ENCODE results near the gene ENTPD2.

Gene ENTPD2

DNA sequence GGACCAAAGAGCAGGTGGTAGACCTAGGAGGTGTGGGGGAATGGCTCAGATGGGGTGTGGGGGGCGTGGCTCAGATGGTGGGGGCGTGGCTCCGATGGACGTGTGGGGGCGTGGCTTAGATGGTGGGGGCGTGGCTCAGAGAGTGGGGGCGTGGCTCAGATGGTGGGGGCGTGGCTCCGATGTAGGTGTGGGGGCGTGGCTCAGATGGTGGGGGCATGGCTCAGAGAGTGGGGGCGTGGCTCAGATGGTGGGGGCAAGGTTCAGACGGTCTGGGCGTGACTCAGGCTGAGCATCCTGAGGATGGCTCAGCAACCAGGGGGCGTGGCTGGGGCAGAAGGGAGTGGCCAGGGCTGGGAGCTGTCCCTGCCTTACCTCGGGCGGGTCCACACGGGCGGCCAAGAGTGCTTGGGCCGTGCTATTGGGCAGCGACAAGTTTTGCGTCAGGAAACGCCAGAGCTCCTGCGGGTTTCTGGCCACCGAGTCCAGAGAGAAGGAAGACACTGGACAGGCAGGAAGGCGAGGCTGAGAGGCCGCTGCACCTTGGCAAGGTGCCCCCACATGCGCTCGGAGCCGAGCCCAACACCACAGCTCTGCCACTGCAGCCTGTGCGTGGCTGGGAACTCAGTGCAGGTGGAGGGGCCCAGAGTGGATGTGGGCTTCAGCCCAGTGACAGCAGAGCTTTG lies 31.7 kb downstream of the ENTPD2 start:
- DNase-seq (ENCODE audit: low read depth, low spot score) = no peak
- TF ChIP-seq, protein P1, sequence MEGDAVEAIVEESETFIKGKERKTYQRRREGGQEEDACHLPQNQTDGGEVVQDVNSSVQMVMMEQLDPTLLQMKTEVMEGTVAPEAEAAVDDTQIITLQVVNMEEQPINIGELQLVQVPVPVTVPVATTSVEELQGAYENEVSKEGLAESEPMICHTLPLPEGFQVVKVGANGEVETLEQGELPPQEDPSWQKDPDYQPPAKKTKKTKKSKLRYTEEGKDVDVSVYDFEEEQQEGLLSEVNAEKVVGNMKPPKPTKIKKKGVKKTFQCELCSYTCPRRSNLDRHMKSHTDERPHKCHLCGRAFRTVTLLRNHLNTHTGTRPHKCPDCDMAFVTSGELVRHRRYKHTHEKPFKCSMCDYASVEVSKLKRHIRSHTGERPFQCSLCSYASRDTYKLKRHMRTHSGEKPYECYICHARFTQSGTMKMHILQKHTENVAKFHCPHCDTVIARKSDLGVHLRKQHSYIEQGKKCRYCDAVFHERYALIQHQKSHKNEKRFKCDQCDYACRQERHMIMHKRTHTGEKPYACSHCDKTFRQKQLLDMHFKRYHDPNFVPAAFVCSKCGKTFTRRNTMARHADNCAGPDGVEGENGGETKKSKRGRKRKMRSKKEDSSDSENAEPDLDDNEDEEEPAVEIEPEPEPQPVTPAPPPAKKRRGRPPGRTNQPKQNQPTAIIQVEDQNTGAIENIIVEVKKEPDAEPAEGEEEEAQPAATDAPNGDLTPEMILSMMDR (IDR thresholded peaks at IDR 0.05; ENCODE audit: low read depth, low read length) = no peak
- no peak overlapping the region for H3K4me3 ChIP-seq (ENCODE audit: low read depth, low read length)
- in situ Hi-C loops (cut with HindIII; ENCODE audit: low sequenced_read_pairs) = no loop called here

DNA sequence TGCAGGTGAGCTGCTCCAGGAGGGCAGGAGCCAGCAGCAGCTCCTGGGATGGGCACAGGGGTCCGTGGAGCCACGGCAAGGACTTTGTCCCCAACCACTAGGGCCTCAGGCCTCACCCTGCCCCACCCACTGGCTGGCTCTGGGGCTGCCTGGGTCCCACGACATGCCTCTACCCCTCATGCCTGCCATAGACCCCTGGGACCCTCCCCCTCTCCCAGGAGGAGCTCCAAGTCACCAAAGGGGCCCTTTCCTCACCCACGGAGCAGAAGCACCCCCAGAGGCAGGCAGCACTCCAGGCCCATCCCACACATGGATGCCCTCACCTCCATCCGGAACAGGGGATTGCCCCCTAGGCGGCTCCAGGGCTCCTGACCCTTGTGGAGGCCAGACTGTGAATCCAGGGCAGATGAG lies 32.3 kb downstream of the ENTPD2 start:
- in situ Hi-C loops (cut with HindIII; ENCODE audit: low sequenced_read_pairs) = no loop called here
- no peak overlapping the region for H3K4me3 ChIP-seq (ENCODE audit: low read depth, low read length)
- TF ChIP-seq, protein P1 (IDR thresholded peaks at IDR 0.05; ENCODE audit: low read depth, low read length) = no peak
- DNase-seq (ENCODE audit: low read depth, low spot score) = no peak

DNA sequence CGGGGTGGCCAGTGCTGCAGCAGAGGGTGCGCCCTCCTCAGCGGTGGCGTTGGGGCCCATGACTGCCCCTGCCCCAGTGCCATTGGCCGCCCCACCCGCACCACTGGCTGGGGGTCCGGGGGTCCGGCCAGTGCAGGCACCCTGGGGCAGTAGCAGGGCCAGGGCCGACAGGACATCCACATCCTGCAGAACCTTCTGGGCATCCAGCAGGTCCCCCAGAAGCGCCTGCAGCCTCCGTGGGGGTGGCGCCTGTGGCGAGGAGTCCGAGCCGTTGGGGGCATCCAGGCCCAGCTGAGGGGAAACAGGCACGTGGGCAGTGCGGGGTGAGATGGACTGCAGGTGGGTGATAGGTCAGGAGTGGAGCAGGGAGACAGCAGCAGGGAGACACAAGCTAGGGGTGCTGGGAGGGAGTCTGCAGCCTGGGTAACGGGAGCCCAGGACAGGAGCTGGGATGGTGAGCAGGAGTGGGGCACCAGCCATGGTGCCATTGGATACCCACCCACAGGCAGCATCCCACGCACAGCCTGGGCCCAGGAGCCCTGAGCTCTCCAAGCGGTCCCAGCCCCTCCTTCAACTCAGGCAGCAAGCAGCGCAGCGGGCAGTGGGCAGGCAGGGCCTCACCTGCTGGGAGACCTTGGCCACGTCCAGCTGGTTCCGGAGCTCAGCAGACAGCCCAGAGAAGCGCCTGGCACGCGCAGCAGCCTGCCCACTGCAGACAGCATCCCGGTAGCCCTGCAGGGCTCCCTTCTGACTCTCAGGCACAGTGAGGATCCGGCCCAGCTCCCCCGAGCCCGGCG lies 32.9 kb downstream of the ENTPD2 start:
- TF ChIP-seq, protein P1 (IDR thresholded peaks at IDR 0.05; ENCODE audit: low read depth, low read length) = no peak
- no peak for DNase-seq (ENCODE audit: low read depth, low spot score)
- no peak overlapping the region for H3K4me3 ChIP-seq (ENCODE audit: low read depth, low read length)
- in situ Hi-C loops (cut with HindIII; ENCODE audit: low sequenced_read_pairs) = no loop called here

DNA sequence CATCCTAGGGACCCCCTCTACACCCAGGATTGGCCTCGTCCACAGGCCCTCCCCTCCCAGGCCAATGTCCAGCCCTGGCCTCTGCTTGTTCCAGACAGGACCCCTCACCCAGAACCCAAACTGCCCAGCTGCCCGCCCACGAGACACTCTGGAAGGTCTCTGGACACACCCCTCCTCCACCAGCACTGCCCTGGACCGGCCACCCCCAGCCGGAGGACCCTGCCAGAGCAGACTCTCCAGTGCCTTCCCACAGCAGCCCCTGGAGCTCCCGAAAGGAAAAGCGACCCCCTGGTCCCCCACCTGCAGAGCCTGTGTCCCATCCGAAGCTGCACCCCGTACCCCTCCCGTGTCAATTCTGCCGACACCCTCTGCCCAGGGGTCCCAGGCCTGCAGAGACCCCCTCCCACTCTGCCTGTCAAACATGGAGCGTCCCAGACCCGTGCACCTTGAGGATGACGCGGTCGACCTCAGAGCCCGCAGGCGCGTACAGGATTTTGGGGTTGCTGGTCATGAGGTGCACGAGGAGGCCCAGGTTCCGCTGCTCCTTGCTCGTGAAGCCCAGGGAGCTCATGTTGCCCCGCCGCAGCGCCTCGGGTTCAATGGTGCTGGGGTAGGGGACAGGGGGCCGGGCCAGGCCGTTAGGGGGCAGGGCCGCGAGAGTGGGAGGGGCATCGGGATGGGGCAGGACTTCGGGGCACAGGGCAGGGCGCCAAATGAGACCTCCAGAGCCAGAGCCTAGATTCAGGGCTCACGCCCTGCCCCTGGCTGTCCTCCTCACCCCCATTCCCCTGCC lies 33.8 kb downstream of the ENTPD2 start:
- in situ Hi-C loops (cut with HindIII; ENCODE audit: low sequenced_read_pairs) = no loop called here
- no peak for DNase-seq (ENCODE audit: low read depth, low spot score)
- TF ChIP-seq, protein P1 (IDR thresholded peaks at IDR 0.05; ENCODE audit: low read depth, low read length) = no peak
- H3K4me3 ChIP-seq (ENCODE audit: low read depth, low read length) = no peak overlapping the region

DNA sequence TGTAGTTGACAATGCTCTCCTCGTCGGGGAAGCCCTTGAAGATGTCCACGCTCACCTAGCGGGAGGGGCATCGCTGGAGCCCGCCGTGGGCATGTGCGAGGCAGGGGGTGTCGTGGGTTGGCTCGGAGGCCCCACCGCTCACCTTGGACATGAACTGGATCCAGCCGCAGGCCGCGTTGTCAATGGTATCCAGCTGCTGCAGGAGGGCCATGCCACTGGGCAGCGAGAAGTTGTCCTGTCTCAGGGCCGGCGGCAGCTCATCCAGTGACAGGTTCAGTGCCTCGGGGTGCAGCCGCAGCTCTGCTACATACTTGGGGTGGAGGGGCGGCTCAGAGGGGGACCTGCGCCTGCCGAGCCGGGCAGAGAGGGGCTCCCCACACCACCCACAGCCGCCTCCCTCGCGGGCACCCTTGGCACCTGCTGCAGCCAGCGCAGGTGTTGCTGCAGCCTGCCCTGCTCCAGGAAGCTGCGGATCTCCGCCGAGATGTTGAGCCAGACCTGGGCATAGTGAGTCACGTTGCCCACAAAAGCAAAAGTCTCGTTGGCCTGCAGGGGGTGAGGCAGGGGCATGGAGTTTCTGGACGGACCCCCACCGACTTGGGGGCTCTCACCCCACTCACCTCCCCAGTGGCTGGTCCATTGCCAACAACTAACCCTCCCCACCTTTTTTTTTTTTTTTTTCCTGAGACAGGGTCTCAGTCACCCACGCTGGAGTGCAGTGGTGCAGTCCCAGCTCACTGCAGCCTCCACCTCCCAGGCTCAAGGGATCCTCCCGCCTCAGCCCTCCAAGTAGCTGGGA lies 34.9 kb downstream of the ENTPD2 start:
- TF ChIP-seq, protein P1 (IDR thresholded peaks at IDR 0.05; ENCODE audit: low read depth, low read length) = no peak
- in situ Hi-C loops (cut with HindIII; ENCODE audit: low sequenced_read_pairs) = no loop called here
- no peak overlapping the region for H3K4me3 ChIP-seq (ENCODE audit: low read depth, low read length)
- no peak for DNase-seq (ENCODE audit: low read depth, low spot score)
